Measurements from ENCODE around the gene SLC39A2. TPM values are rescaled to one million over a fixed set of nuclear protein-coding genes. Genes with fewer than 3 reads are reported as not detected.
"Not testable (repeated sequence)": the region's sequence is repeated elsewhere in the genome, so short reads cannot be mapped to it uniquely, and the experiment has no call there.

Gene SLC39A2
- polyA plus RNA-seq, 3 donors = not detected

DNA sequence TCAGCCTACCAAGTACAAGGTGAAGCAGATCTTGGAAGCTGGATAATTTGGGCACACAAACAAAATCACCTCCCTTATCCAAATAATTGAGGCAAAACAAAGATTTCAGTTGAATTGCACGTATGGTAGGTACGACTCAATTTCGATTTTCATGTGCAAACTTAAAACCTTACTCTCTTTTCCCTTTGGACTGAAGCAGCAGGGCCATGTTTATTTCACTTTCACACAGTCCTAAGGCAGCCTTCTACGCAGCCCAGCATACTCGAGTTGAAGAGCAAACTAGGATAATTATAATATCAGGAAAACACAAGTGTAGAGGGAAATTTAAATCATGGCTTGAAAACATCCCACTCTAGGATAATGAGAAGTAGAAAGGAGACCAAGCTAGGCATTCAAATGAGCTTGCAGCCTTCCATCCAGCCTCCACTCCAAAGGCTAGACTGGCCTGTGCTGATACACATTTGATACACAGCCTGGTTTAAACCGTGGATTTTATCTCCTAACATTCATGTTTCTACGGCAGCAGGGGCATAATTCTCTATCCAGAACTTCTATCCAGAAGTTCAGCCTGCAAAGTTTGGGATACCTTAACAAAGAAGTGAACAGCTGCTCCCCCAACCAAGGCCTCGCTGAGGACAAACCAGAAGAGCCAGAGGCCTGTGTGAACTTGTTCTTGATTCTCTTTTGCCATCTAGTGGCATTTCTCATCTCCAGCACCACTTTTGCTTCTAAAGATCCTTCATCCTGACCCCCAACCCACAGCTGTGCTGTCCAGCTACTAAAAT lies 40.7 kb downstream of the SLC39A2 start:
- peaks cover 6 to 11% (median 10%) of the 10 kb centered on the region in 3 donors for H3K27me3 Mint-ChIP-seq (ENCODE audit: low read depth in 3 of 3)
- Histone ChIP-seq H3K9ac (ENCODE audit: insufficient read depth, low read length, poor library complexity, severe bottlenecking) (no peak overlapping the region), H3K9me3 (replicated peaks in 1 of 2; ENCODE audit: control insufficient read depth in 1 of 2, insufficient read depth in 1 of 2, low read length in 2 of 2) (no peaks in the 10 kb centered on the region), H3K4me2 (replicated peaks; ENCODE audit: extremely low read depth, low read length, poor library complexity, severe bottlenecking) (no peak overlapping the region), H3K36me3 (replicated peaks in 1 of 2; ENCODE audit: control insufficient read depth in 1 of 2, insufficient read depth in 2 of 2, low read length in 2 of 2) (no peaks in the 10 kb centered on the region), H2AFZ (ENCODE audit: insufficient read depth, low read depth, low read length, poor library complexity, severe bottlenecking) (no peak overlapping the region), H3K4me1 (ENCODE audit: control insufficient read depth in 1 of 2, insufficient read depth in 2 of 2, low read length in 2 of 2) (no peaks in the 10 kb centered on the region), H3K27ac (ENCODE audit: low read depth in 1 of 2, low read length in 2 of 2) (no peak overlapping the region), H3K27me3 (ENCODE audit: control insufficient read depth in 2 of 2, insufficient read depth in 2 of 2, low read length in 2 of 2) (peaks cover 0 to 21% of the 10 kb centered on the region in 2 donors), H3K79me2 (ENCODE audit: insufficient read depth, low read length) (no peaks in the 10 kb centered on the region), H3K4me3 (replicated peaks in 1 of 3; ENCODE audit: low read depth in 2 of 3, low read length in 3 of 3) (no peak overlapping the region), H4K20me1 (ENCODE audit: insufficient read depth, low read length) (no peaks in the 10 kb centered on the region)
- 92% methylated on average over 4 of the region's 8 CpGs for whole genome bisulfite sequencing (ENCODE audit: insufficient coverage)
- DNase-seq = peak in 2 of 3 donors; percentile 41 to 52
- no peaks in the 10 kb centered on the region for H3K36me3 Mint-ChIP-seq
- H3K9me3 Mint-ChIP-seq = peaks cover 0 to 2% (median 0%) of the 10 kb centered on the region in 7 donors
- TF ChIP-seq, protein P1, sequence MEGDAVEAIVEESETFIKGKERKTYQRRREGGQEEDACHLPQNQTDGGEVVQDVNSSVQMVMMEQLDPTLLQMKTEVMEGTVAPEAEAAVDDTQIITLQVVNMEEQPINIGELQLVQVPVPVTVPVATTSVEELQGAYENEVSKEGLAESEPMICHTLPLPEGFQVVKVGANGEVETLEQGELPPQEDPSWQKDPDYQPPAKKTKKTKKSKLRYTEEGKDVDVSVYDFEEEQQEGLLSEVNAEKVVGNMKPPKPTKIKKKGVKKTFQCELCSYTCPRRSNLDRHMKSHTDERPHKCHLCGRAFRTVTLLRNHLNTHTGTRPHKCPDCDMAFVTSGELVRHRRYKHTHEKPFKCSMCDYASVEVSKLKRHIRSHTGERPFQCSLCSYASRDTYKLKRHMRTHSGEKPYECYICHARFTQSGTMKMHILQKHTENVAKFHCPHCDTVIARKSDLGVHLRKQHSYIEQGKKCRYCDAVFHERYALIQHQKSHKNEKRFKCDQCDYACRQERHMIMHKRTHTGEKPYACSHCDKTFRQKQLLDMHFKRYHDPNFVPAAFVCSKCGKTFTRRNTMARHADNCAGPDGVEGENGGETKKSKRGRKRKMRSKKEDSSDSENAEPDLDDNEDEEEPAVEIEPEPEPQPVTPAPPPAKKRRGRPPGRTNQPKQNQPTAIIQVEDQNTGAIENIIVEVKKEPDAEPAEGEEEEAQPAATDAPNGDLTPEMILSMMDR (IDR thresholded peaks at IDR 0.05) = peak; percentile 19
- no peak overlapping the region for H3K4me3 Mint-ChIP-seq
- no peak overlapping the region for H3K27ac Mint-ChIP-seq
- peaks cover 13% of the 10 kb centered on the region for H3K4me1 Mint-ChIP-seq
- intact Hi-C loops (cut with micrococcal nuclease) = no loop called here

DNA sequence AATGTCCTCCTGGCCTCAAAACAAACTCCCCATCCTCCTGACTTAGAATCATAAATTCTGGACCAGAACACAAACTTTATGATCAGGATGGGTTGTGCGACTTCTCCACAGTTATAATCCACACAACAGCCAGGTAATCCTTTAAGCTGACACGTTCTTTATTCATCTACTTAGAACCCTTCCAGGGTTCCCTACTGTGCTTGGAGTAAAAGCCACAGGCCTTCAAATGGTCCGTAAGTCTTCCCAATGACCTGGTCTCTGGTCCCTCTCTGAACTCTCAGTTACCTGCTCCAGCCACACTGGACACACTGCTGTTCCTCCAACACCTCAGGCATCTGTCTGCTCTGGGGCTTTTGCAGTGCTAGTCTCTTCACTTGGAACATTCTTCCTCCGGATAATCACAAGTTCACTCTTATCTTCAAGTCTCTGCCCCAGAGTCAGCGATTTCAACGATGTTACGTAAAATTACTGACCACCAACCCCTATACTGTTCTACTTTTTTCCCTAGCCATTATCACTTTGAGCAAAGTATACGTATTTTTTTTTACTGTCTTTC lies 41.4 kb downstream of the SLC39A2 start:
- H3K4me2 ChIP-seq (replicated peaks; ENCODE audit: extremely low read depth, low read length, poor library complexity, severe bottlenecking) = no peak overlapping the region
- no peak overlapping the region for H3K9ac ChIP-seq (ENCODE audit: insufficient read depth, low read length, poor library complexity, severe bottlenecking)
- WGBS (ENCODE audit: insufficient coverage) = 71% methylated on average over 3 of the region's 8 CpGs
- H2AFZ ChIP-seq (ENCODE audit: insufficient read depth, low read depth, low read length, poor library complexity, severe bottlenecking) = no peak overlapping the region
- no peak for DNase-seq
- Mint-ChIP-seq H3K27me3 (ENCODE audit: low read depth in 3 of 3) (peaks cover 6 to 12% (median 11%) of the 10 kb centered on the region in 3 donors), H3K36me3 (no peaks in the 10 kb centered on the region), H3K4me3 (no peak overlapping the region), H3K9me3 (no peaks in the 10 kb centered on the region), H3K27ac (no peak overlapping the region), H3K4me1 (peaks cover 13% of the 10 kb centered on the region)
- TF ChIP-seq, protein P1 (IDR thresholded peaks at IDR 0.05) = no peak
- H3K27ac ChIP-seq (ENCODE audit: low read depth in 1 of 2, low read length in 2 of 2) = no peak overlapping the region
- H4K20me1 ChIP-seq (ENCODE audit: insufficient read depth, low read length) = no peaks in the 10 kb centered on the region
- no peaks in the 10 kb centered on the region for H3K4me1 ChIP-seq (ENCODE audit: control insufficient read depth in 1 of 2, insufficient read depth in 2 of 2, low read length in 2 of 2)
- no peaks in the 10 kb centered on the region for H3K36me3 ChIP-seq (replicated peaks in 1 of 2; ENCODE audit: control insufficient read depth in 1 of 2, insufficient read depth in 2 of 2, low read length in 2 of 2)
- H3K79me2 ChIP-seq (ENCODE audit: insufficient read depth, low read length) = no peaks in the 10 kb centered on the region
- no peaks in the 10 kb centered on the region for H3K9me3 ChIP-seq (replicated peaks in 1 of 2; ENCODE audit: control insufficient read depth in 1 of 2, insufficient read depth in 1 of 2, low read length in 2 of 2)
- H3K4me3 ChIP-seq (replicated peaks in 1 of 3; ENCODE audit: low read depth in 2 of 3, low read length in 3 of 3) = no peak overlapping the region
- peaks cover 2 to 28% of the 10 kb centered on the region in 2 donors for H3K27me3 ChIP-seq (ENCODE audit: control insufficient read depth in 2 of 2, insufficient read depth in 2 of 2, low read length in 2 of 2)
- intact Hi-C loops (cut with micrococcal nuclease) = no loop called here

DNA sequence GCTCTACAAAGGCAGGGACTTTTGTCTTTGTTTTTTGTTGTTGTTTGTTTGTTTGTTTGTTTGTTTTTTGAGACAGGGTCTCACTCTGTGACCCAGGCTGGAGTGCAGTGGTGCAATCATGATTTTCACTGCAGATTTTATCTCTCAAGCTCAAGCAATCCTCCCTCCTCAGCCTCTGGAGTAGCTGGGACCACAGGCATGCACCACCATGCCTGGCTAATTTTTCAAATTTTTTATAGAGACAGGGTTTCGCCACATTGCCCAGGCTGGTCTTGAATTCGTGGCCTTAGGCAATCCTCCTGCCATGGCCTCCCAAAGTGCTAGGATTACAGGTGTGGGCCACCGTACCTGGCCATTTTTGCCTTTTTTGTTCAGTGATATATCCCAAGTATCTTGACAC lies 41.8 kb downstream of the SLC39A2 start:
- H3K9me3 Mint-ChIP-seq, H3K4me3 Mint-ChIP-seq: not testable (repeated sequence)
- peaks cover 13% of the 10 kb centered on the region for H3K4me1 Mint-ChIP-seq

More for the DNA sequence above, 41.8 kb downstream of the SLC39A2 start:
- H4K20me1 ChIP-seq (ENCODE audit: insufficient read depth, low read length); H3K4me3 ChIP-seq (replicated peaks in 1 of 3; ENCODE audit: low read depth in 2 of 3, low read length in 3 of 3); H3K27ac Mint-ChIP-seq; H2AFZ ChIP-seq (ENCODE audit: insufficient read depth, low read depth, low read length, poor library complexity, severe bottlenecking); H3K4me2 ChIP-seq (replicated peaks; ENCODE audit: extremely low read depth, low read length, poor library complexity, severe bottlenecking); DNase-seq; H3K79me2 ChIP-seq (ENCODE audit: insufficient read depth, low read length); intact Hi-C loops (cut with micrococcal nuclease); H3K36me3 ChIP-seq (replicated peaks in 1 of 2; ENCODE audit: control insufficient read depth in 1 of 2, insufficient read depth in 2 of 2, low read length in 2 of 2); H3K9me3 ChIP-seq (replicated peaks in 1 of 2; ENCODE audit: control insufficient read depth in 1 of 2, insufficient read depth in 1 of 2, low read length in 2 of 2); H3K36me3 Mint-ChIP-seq; H3K27ac ChIP-seq (ENCODE audit: low read depth in 1 of 2, low read length in 2 of 2); H3K9ac ChIP-seq (ENCODE audit: insufficient read depth, low read length, poor library complexity, severe bottlenecking); H3K4me1 ChIP-seq (ENCODE audit: control insufficient read depth in 1 of 2, insufficient read depth in 2 of 2, low read length in 2 of 2): not testable (repeated sequence)
- H3K27me3 Mint-ChIP-seq (ENCODE audit: low read depth in 3 of 3) = peaks cover 6 to 12% (median 11%) of the 10 kb centered on the region in 3 donors
- 86% methylated on average over 3 of the region's 3 CpGs for WGBS (ENCODE audit: insufficient coverage)
- peaks cover 2 to 31% of the 10 kb centered on the region in 2 donors for H3K27me3 ChIP-seq (ENCODE audit: control insufficient read depth in 2 of 2, insufficient read depth in 2 of 2, low read length in 2 of 2)
